A549 (cell line): ENCODE data around the gene SNAI3. TPM values are rescaled to one million over a fixed set of nuclear protein-coding genes. Genes with fewer than 3 reads are reported as not detected.
A peak's percentile ranks its signal among the peaks of the same experiment; 100 is the strongest.

ENCODE experiments used
- ATAC-seq, 2 experiments: fragments of 200-7000 bp in 1 of 2; fragments of >200 bp in 1 of 2; cut with Nextera tagmentation in 1 of 2; cut with Tn5 transposase in 1 of 2; 3 replicates each; pipeline versions ENCODE4 v1.8.0 to v1.9.1; 2018 to 2020; ENCODE audit warnings: mild to moderate bottlenecking in 1 of 2, moderate library complexity in 1 of 2
- CTCF ChIA-PET: fragments of 300-600 bp; sonication (Branson Sonifier 250); formaldehyde crosslinking; extraction: SDS; loops from one replicate; lab custom pipeline; 2021; ENCODE audit warnings: antibody characterized with exemption, inconsistent platforms; lab: Yijun Ruan, JAX
- POLR2A ChIA-PET: fragments of 350-600 bp; formaldehyde crosslinking; extraction: SDS; loops from one replicate; lab custom pipeline; 2021; ENCODE audit warnings: antibody characterized with exemption, inconsistent platforms; lab: Yijun Ruan, JAX
- DNase-seq, 2 experiments: peaks; one replicate each; pipeline versions ENCODE4 v3.0.0 to v3.0.0-alpha.2; 2011 to 2016; ENCODE audit warnings: low read depth in 1 of 2, low spot score in 1 of 2
- FAIRE-seq: peaks from 2 replicates; lab custom pipeline; 2011; peaks lifted over from hg19 to GRCh38; lab: Jason Lieb, UNC
- H3K27ac ChIP-seq, 2 experiments: fragments of >200 bp; sonication (Bioruptor Twin); formaldehyde crosslinking; 3 replicates each; pipeline ENCODE4 v1.5.1; 2016 to 2017
- H3K4me1 ChIP-seq: fragments of >200 bp; sonication (Bioruptor Twin); formaldehyde crosslinking; 3 replicates; pipeline ENCODE4 v1.6.1; 2016
- H3K4me2 ChIP-seq: fragments of >200 bp; sonication (Bioruptor Twin); formaldehyde crosslinking; 3 replicates; pipeline ENCODE4 v1.6.1; 2016
- H3K4me3 ChIP-seq: fragments of >200 bp; sonication (Bioruptor Twin); formaldehyde crosslinking; 3 replicates; pipeline ENCODE4 v1.5.1; 2016
- H3K9me3 ChIP-seq: fragments of >200 bp; sonication (Bioruptor Twin); formaldehyde crosslinking; 3 replicates; pipeline ENCODE4 v1.6.1; 2016
- CTCF ChIP-seq: fragments of >200 bp; sonication (Bioruptor Twin); formaldehyde crosslinking; IDR thresholded peaks from 3 replicates; pipeline ENCODE4 v1.5.1; 2016
- EHF ChIP-seq: fragments of 250-450 bp; sonication (Bioruptor Pico); IDR thresholded peaks from 2 replicates; pipeline ENCODE4 v1.5.0; 2020; ENCODE audit warnings: mild to moderate bottlenecking
- EP300 ChIP-seq, 2 experiments: fragments of >200 bp; sonication (Bioruptor Twin); formaldehyde crosslinking; IDR thresholded peaks; 2 replicates in 1 of 2; 3 replicates in 1 of 2; pipeline ENCODE4 v1.6.1; 2016 to 2017
- FOSL2 ChIP-seq, 2 experiments: fragments of 450-650 bp in 1 of 2; fragments of >200 bp in 1 of 2; sonication (Bioruptor Twin) in 1 of 2; formaldehyde crosslinking; IDR thresholded peaks; 2 replicates each; pipeline versions ENCODE4 v1.5.0 to v1.6.1; 2016 to 2020; ENCODE audit warnings: mild to moderate bottlenecking in 1 of 2, moderate library complexity in 1 of 2
- HDAC2 ChIP-seq: fragments of 200-600 bp; sonication (generic); IDR thresholded peaks from 2 replicates; pipeline ENCODE4 v1.6.1; 2016
- HMGXB4 ChIP-seq: fragments of 250-450 bp; sonication (Bioruptor Pico); IDR thresholded peaks from 2 replicates; pipeline ENCODE4 v1.5.0; 2021; ENCODE audit warnings: mild to moderate bottlenecking, moderate library complexity, borderline replicate concordance
- KDM1A ChIP-seq: fragments of 200-600 bp; sonication (generic); IDR thresholded peaks from 2 replicates; pipeline ENCODE4 v1.6.1; 2016; ENCODE audit warnings: low read depth, mild to moderate bottlenecking
- KDM5A ChIP-seq: fragments of 200-600 bp; sonication (generic); IDR thresholded peaks from 2 replicates; pipeline ENCODE4 v1.6.1; 2016; ENCODE audit warnings: antibody characterized with exemption, mild to moderate bottlenecking
- MAFK ChIP-seq: fragments of 450-650 bp; IDR thresholded peaks from 2 replicates; pipeline ENCODE4 v1.6.1; 2014; ENCODE audit not compliant: partially characterized antibody
- MAX ChIP-seq: IDR thresholded peaks from 2 replicates; pipeline ENCODE4 v1.6.1; 2012
- NPAS2 ChIP-seq: fragments of 250-450 bp; sonication (Bioruptor Pico); IDR thresholded peaks from 2 replicates; pipeline ENCODE4 v1.8.0; 2022; ENCODE audit warnings: mild to moderate bottlenecking, moderate library complexity, borderline replicate concordance
- POLR2A ChIP-seq: IDR thresholded peaks from 2 replicates; pipeline ENCODE4 v1.6.1; 2012; ENCODE audit warnings: mild to moderate bottlenecking, low read length
- RAD21 ChIP-seq, 2 experiments: fragments of >200 bp in 1 of 2; sonication (Bioruptor Twin) in 1 of 2; formaldehyde crosslinking in 1 of 2; IDR thresholded peaks in 1 of 2; conservative IDR thresholded peaks in 1 of 2; 2 replicates in 1 of 2; 3 replicates in 1 of 2; pipeline ENCODE4 v1.6.1; 2012 to 2018; ENCODE audit warnings: inconsistent platforms in 1 of 2
- RNF2 ChIP-seq: fragments of 200-600 bp; sonication (generic); IDR thresholded peaks from 2 replicates; pipeline ENCODE4 v1.6.1; 2016; ENCODE audit warnings: low read depth, mild to moderate bottlenecking, antibody characterized with exemption, moderate library complexity, borderline replicate concordance
- SMC3 ChIP-seq: fragments of >200 bp; sonication (Bioruptor Twin); formaldehyde crosslinking; IDR thresholded peaks from 3 replicates; pipeline ENCODE4 v1.6.1; 2018; ENCODE audit warnings: inconsistent platforms
- SREBF2 ChIP-seq: fragments of 450-650 bp; IDR thresholded peaks from 2 replicates; pipeline ENCODE4 v1.6.1; 2014; ENCODE audit warnings: mild to moderate bottlenecking, moderate library complexity
- TFCP2L1 ChIP-seq: fragments of 250-450 bp; sonication (Bioruptor Pico); IDR thresholded peaks from 2 replicates; pipeline ENCODE4 v1.5.0; 2021; ENCODE audit warnings: mild to moderate bottlenecking
- TP53 ChIP-seq: fragments of 250-450 bp; sonication (Bioruptor Pico); IDR thresholded peaks from 2 replicates; pipeline ENCODE4 v1.5.0; 2021; ENCODE audit warnings: mild to moderate bottlenecking, moderate library complexity
- ZNF302 ChIP-seq: fragments of 250-450 bp; sonication (Bioruptor Pico); IDR thresholded peaks from 2 replicates; pipeline ENCODE4 v1.9.0; 2021; ENCODE audit warnings: inconsistent platforms, mild to moderate bottlenecking, moderate library complexity
- WGBS: methylation state at CpG from one replicate; pipeline ENCODE4 v1.1.6; 2017; ENCODE audit errors: missing lambda C conversion rate; 5-methylcytosine and 5-hydroxymethylcytosine counted together
- polyA plus RNA-seq, 4 experiments: library from polyadenylated mRNA; depleted of rRNA in 3 of 4; stranded (reverse); fragments of >200 nt; fragmentation: RNase III in 1 of 4; extraction: RNeasy Plus Mini Kit Qiagen cat#74134 plus additional on column Dnase treatment in 1 of 4; gene quantifications; 2 replicates in 3 of 4; 3 replicates in 1 of 4; pipeline ENCODE4 v1.2.3, GENCODE V29; 2011 to 2017

SNAI3 gene
- polyA plus RNA-seq, 2 of the 4 experiments (the other 2 are of a cell fraction), result not detected

- CTCF ChIA-PET, result interaction anchor here (1.2 to 2.3 kb wide), 2 partner anchors 12 to 14 kb away, joined by 3 to 8 read pairs; no protein-coding TSS in a partner anchor
- H3K27ac ChIP-seq, result no peak overlapping the region
- H3K4me3 ChIP-seq, result no peak overlapping the region
- no peaks in the 10 kb centered on the region for H3K4me1 ChIP-seq
- H3K4me2 ChIP-seq, result no peak overlapping the region
- WGBS, result 95% methylated on average over 13 of the region's 16 CpGs
- TF ChIP-seq SREBF2 (no peak), TFCP2L1 (CRISPR knock-in tag) (no peak), KDM5A (no peak), MAX (no peak), EP300 (IDR thresholded peaks at IDR 0.05) (no peak), CTCF (no peak), FOSL2 (IDR thresholded peaks at IDR 0.05) (no peak), FOSL2 (CRISPR knock-in tag; IDR thresholded peaks at IDR 0.05) (no peak)
- no peak for FAIRE-seq
- ATAC-seq, result no peak
- POLR2A ChIA-PET, result no interaction called here
- H3K9me3 ChIP-seq, result no peaks in the 10 kb centered on the region
- DNase-seq, result no peak
These were observed 12.9 kb upstream of the SNAI3 start for GRCh38 chr16:88699180-88699579.

GRCh38 chr16:88698646-88699045 is 12.3 kb upstream of the SNAI3 start:
- POLR2A ChIA-PET, result no interaction called here
- DNase-seq (no peak), ATAC-seq (no peak), FAIRE-seq (no peak)
- WGBS, result 95% methylated on average over 22 of the region's 25 CpGs
- TF ChIP-seq NPAS2 (CRISPR knock-in tag) (no peak), SMC3 (no peak), MAFK (no peak), POLR2A (no peak), ZNF302 (CRISPR knock-in tag) (no peak), HMGXB4 (CRISPR knock-in tag) (no peak), EHF (no peak), RNF2 (no peak)
- Histone ChIP-seq H3K9me3 (no peaks in the 10 kb centered on the region), H3K27ac (no peak overlapping the region), H3K4me2 (no peak overlapping the region), H3K4me1 (no peaks in the 10 kb centered on the region), H3K4me3 (no peak overlapping the region)
- CTCF ChIA-PET, result interaction anchor here (0.8 to 1.7 kb wide), 3 partner anchors 11 to 79 kb away, joined by 3 to 5 read pairs (median 3); no protein-coding TSS in a partner anchor

GRCh38 chr16:88697831-88698615 is 11.7 kb upstream of the SNAI3 start:
- Histone ChIP-seq H3K4me2 (no peak overlapping the region), H3K9me3 (no peaks in the 10 kb centered on the region), H3K4me3 (no peak overlapping the region), H3K4me1 (no peaks in the 10 kb centered on the region), H3K27ac (no peak overlapping the region)
- ChIA-PET CTCF (interaction anchor here (0.6 to 1.7 kb wide), 4 partner anchors 10 to 120 kb away, joined by 3 to 5 read pairs (median 3); no protein-coding TSS in a partner anchor), POLR2A (no interaction called here)
- TF ChIP-seq CTCF, result peak; percentile 37
- 0 out of 3 replicates have a peak, but pooled peaks have one; percentile 10 for TF ChIP-seq SMC3
- peak; percentile 21 to 41; a peak in 2 of 5 replicates for TF ChIP-seq RAD21 (conservative IDR thresholded peaks at IDR 0.05 in 1 of 2, IDR thresholded peaks at IDR 0.05 in 1 of 2)
- TF ChIP-seq KDM1A, result no peak
- no peak for TF ChIP-seq HDAC2
- TF ChIP-seq TP53 (CRISPR knock-in tag), result no peak
- ATAC-seq, result peak in 1 of 2 experiments; percentile 71; a peak in 3 of 6 replicates
- no peak for FAIRE-seq
- DNase-seq, result no peak
- WGBS, result 91% methylated on average over 31 of the region's 37 CpGs
